Mesenteric fat pad (tissue), 1 donor: ENCODE results near the gene TUBGCP6. TPM values are rescaled to one million over a fixed set of nuclear protein-coding genes. Genes with fewer than 3 reads are reported as not detected.
"Not testable (repeated sequence)": the region's sequence is repeated elsewhere in the genome, so short reads cannot be mapped to it uniquely, and the experiment has no call there.

Experiments used
- DNase-seq: peaks from one replicate; pipeline ENCODE4 v3.0.0-alpha.2; 2020; ENCODE audit warnings: low spot score
- total RNA-seq: library from RNA; stranded (reverse); fragmentation: NEBNext Ultra II Directional; extraction: Animal tissue kit (Norgen Biotek cat#: 25700); gene quantifications from one replicate; pipeline ENCODE4 v1.2.1, GENCODE V29; 2021
- donor health status: DM: yes; HTN: yes; CAD: no.

TUBGCP6 gene
- total RNA-seq, 1 donor from 2014 or later, result 27.6 TPM

- DNase-seq, result no peak
These were observed 72.8 kb downstream of the TUBGCP6 start for GRCh38 chr22:50171965-50172421.

- DNase-seq, result no peak
These were observed 73.4 kb downstream of the TUBGCP6 start for GRCh38 chr22:50171319-50171964.

- no peak for DNase-seq
These were observed 74.1 kb downstream of the TUBGCP6 start, which contains the start of gene PANX2 for GRCh38 chr22:50170453-50171318. TSS of gene PANX2 (plus strand) at chr22:50170731. CDS start at chr22:50170731, 0 bp downstream.

GRCh38 chr22:50169774-50170341 lies 75.0 kb downstream of the TUBGCP6 start:
- DNase-seq, result no peak

- DNase-seq, result no peak
These were observed 75.6 kb downstream of the TUBGCP6 start for GRCh38 chr22:50169181-50169759.

GRCh38 chr22:50168490-50169180 lies 76.2 kb downstream of the TUBGCP6 start:
- not testable (repeated sequence) for DNase-seq

GRCh38 chr22:50167689-50168489 lies 76.9 kb downstream of the TUBGCP6 start:
- no peak for DNase-seq

Other genes starting within 250 kb of the TUBGCP6 start
- not detected for gene IL17REL, start 232.3 kb downstream of the TUBGCP6 start, total RNA-seq
- gene TTLL8, start 186.7 kb downstream of the TUBGCP6 start, total RNA-seq, result not detected
- 0.26 TPM for gene MLC1, start 159.6 kb downstream of the TUBGCP6 start, total RNA-seq
- 0.87 TPM for gene MOV10L1, start 155.0 kb downstream of the TUBGCP6 start, total RNA-seq
- 1.9 TPM for gene PANX2, start 74.3 kb downstream of the TUBGCP6 start, total RNA-seq
- gene TRABD, start 59.1 kb downstream of the TUBGCP6 start, total RNA-seq, result 42.3 TPM
- 23.8 TPM for gene SELENOO, start 44.0 kb downstream of the TUBGCP6 start, total RNA-seq
- 24.4 TPM for gene HDAC10, start 6.2 kb upstream of the TUBGCP6 start, total RNA-seq
- 20.0 TPM for gene MAPK12, start 16.7 kb upstream of the TUBGCP6 start, total RNA-seq
- 24.2 TPM for gene MAPK11, start 25.4 kb upstream of the TUBGCP6 start, total RNA-seq
- gene PLXNB2, start 62.6 kb upstream of the TUBGCP6 start, total RNA-seq, result 108 TPM
- gene DENND6B, start 82.0 kb upstream of the TUBGCP6 start, total RNA-seq, result 2.2 TPM
- gene PPP6R2, start 98.3 kb upstream of the TUBGCP6 start, total RNA-seq, result 45.3 TPM
- gene SBF1, start 230.0 kb upstream of the TUBGCP6 start, total RNA-seq, result 74.3 TPM
- 0.42 TPM for gene ADM2, start 236.5 kb upstream of the TUBGCP6 start, total RNA-seq
- not detected for gene MIOX, start 241.8 kb upstream of the TUBGCP6 start, total RNA-seq